Stimulated activated CD4-positive, alpha-beta T cell treated with anti-CD3 and anti-CD28 coated beads, Interleukin-2, amount 100 ng/mL, for 4 hours (primary cell): Measurements from ENCODE around the gene SQSTM1.
A peak's percentile ranks its signal among the peaks of the same experiment; 100 is the strongest.
"Not testable (repeated sequence)": the region's sequence is repeated elsewhere in the genome, so short reads cannot be mapped to it uniquely, and the experiment has no call there.

Experiments
- DNase-seq: peaks from one replicate; pipeline ENCODE4 v3.0.0-alpha.2; 2020; ENCODE audit warnings: low read depth

The SQSTM1 gene

GRCh38 chr5:179858586-179859427 is 38.1 kb downstream of the SQSTM1 start, which contains the start of gene MRNIP:
Gene MRNIP (minus strand): TSS chr5:179858817. CDS start chr5:179858796, 21 bp downstream.
- peak; percentile 86 for DNase-seq

- DNase-seq: no peak
Observed at GRCh38 chr5:179860301-179860700, 39.6 kb downstream of the SQSTM1 start.

- DNase-seq: no peak
Observed at GRCh38 chr5:179862296-179862695, 41.6 kb downstream of the SQSTM1 start.

- no peak for DNase-seq
Observed at GRCh38 chr5:179862891-179863290, 42.2 kb downstream of the SQSTM1 start.

GRCh38 chr5:179863449-179864085 is 42.9 kb downstream of the SQSTM1 start:
- DNase-seq: no peak

- DNase-seq: no peak
Observed at GRCh38 chr5:179864686-179865085, 44.0 kb downstream of the SQSTM1 start.

GRCh38 chr5:179865491-179866240 is 45.0 kb downstream of the SQSTM1 start:
- no peak for DNase-seq

GRCh38 chr5:179866241-179867078 is 45.8 kb downstream of the SQSTM1 start:
- DNase-seq: no peak

- DNase-seq: no peak
Observed at GRCh38 chr5:179867079-179867465, 46.4 kb downstream of the SQSTM1 start.

GRCh38 chr5:179867476-179867875 is 46.8 kb downstream of the SQSTM1 start:
- DNase-seq: no peak

GRCh38 chr5:179868541-179868940 is 47.8 kb downstream of the SQSTM1 start:
- no peak for DNase-seq

- DNase-seq: no peak
Observed at GRCh38 chr5:179869101-179869500, 48.4 kb downstream of the SQSTM1 start.

- DNase-seq: no peak
Observed at GRCh38 chr5:179869641-179870402, 49.1 kb downstream of the SQSTM1 start.

GRCh38 chr5:179870403-179870903 is 49.7 kb downstream of the SQSTM1 start:
- no peak for DNase-seq

- no peak for DNase-seq
Observed at GRCh38 chr5:179870952-179871351, 50.2 kb downstream of the SQSTM1 start.

GRCh38 chr5:179871533-179871932 is 50.8 kb downstream of the SQSTM1 start:
- not testable (repeated sequence) for DNase-seq

GRCh38 chr5:179872055-179872827 is 51.5 kb downstream of the SQSTM1 start:
- no peak for DNase-seq

- DNase-seq: no peak
Observed at GRCh38 chr5:179872828-179873575, 52.3 kb downstream of the SQSTM1 start.

GRCh38 chr5:179873588-179874110 is 52.9 kb downstream of the SQSTM1 start:
- no peak for DNase-seq
